ENCODE measurements around the gene CYP27C1. TPM values are rescaled to one million over a fixed set of nuclear protein-coding genes. Genes with fewer than 3 reads are reported as not detected.

The CYP27C1 gene
- total RNA-seq, 1 donor from 2014 or later: not detected

DNA sequence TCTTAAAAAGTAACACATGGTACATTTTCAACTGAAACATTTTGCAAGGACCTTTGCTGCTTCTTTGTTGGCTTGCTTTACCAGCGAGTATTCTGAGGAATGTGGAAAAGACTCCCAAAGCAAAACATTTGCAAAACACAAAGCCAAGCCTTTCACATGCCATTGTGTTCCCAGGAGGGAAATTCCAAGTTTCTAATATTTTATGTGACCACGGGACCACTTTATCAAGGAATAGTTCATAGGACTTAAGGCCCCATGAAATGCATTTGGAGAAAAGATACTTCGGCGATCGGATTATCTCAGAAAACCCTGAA lies 26.2 kb downstream of the CYP27C1 start:
- Histone ChIP-seq H3K27ac (no peak overlapping the region), H3K27me3 (no peaks in the 10 kb centered on the region), H3K9me3 (no peaks in the 10 kb centered on the region), H3K4me3 (no peak overlapping the region), H3K36me3 (no peaks in the 10 kb centered on the region), H3K4me1 (no peaks in the 10 kb centered on the region)
- intact Hi-C loops (cut with DNase I): no loop called here
- DNase-seq: no peak
- TF ChIP-seq, protein P1, sequence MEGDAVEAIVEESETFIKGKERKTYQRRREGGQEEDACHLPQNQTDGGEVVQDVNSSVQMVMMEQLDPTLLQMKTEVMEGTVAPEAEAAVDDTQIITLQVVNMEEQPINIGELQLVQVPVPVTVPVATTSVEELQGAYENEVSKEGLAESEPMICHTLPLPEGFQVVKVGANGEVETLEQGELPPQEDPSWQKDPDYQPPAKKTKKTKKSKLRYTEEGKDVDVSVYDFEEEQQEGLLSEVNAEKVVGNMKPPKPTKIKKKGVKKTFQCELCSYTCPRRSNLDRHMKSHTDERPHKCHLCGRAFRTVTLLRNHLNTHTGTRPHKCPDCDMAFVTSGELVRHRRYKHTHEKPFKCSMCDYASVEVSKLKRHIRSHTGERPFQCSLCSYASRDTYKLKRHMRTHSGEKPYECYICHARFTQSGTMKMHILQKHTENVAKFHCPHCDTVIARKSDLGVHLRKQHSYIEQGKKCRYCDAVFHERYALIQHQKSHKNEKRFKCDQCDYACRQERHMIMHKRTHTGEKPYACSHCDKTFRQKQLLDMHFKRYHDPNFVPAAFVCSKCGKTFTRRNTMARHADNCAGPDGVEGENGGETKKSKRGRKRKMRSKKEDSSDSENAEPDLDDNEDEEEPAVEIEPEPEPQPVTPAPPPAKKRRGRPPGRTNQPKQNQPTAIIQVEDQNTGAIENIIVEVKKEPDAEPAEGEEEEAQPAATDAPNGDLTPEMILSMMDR (IDR thresholded peaks at IDR 0.05): no peak
- ATAC-seq: no peak

DNA sequence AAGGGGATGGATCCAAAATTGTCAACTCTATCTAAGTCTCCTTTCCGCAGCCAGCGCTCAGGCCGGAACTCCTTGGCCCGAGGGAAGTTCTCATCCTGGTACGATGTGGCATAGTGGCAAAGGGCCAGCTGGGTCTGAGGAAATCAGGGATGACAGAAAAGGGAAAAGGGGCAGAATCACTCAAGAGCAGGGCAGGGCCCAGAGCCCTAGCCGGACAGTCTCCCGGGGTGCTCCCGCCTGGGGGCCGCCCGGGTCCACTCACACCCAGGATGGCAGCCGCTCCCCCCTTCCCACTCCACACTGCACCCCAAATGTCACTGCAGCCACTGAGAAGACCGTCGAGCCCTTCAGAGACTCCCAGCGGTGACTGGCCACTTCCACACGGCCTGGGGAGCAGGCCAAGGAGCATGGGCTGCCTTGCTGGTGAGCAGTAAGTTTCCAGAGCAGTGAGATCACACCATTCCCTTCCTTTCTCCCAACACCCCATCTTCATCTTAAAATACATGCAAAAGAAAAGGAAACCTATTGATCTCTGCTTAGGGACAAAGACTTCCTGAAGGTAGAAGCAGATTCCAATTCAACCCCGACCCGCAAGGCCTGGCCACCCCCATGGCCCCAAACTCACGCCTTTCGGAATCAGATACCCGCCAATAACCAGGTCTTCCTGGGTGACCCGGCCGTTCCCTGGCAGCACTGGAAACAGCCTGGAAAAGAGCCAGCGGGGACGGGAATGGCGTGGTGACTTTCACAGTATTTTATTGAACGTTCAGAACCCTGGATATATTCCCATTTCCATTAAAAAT lies 26.7 kb downstream of the CYP27C1 start:
- intact Hi-C loops (cut with DNase I): no loop called here
- no peaks in the 10 kb centered on the region for H3K4me1 ChIP-seq
- no peaks in the 10 kb centered on the region for H3K9me3 ChIP-seq
- DNase-seq (no peak), ATAC-seq (peak; percentile 10)
- TF ChIP-seq, protein P1 (IDR thresholded peaks at IDR 0.05): no peak
- no peaks in the 10 kb centered on the region for H3K27me3 ChIP-seq
- no peaks in the 10 kb centered on the region for H3K36me3 ChIP-seq
- H3K4me3 ChIP-seq: no peak overlapping the region
- H3K27ac ChIP-seq: no peak overlapping the region

DNA sequence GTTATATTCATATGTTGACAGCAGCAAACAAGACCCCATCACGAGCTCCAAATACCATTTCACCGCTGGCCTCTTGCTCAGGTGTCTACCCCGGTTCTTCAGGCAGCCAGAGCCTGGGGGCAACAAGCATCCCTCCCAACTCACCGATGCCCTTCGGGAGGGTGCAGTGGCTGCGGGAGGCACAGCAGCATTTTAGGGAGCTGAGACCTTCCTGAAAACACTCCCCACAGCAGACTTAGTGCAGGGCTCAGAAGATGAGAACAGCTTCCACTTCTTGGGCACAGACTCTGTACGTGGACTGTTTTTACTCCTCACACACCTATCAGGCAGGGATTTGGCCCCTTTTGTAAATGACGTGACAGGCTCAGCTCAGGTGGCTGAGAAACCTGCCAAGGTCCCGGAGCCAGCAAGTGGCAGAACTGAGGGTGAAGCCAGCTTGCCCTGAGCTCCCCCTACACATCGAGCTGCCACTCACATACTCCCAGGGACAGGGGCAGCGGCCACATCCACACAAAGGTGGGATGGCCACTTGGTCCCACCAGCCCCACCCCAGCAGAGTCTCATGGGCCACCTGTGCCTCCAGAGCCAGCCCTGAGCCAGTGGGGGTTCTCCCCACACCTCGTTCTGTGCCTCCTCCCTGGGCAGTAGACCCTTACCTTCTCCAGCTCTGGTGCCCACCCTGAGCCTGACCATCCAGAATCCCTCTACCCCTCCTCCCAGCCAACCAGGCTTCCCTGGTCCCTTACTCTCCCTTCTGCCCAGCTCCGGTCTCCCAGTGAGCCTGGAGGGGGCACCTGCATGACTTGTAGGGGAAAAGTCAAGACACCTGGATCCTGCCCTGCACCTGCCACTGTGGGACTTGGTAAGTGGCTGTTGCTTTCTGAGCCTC lies 28.5 kb downstream of the CYP27C1 start:
- Histone ChIP-seq H3K27ac (no peak overlapping the region), H3K36me3 (no peaks in the 10 kb centered on the region), H3K4me1 (no peaks in the 10 kb centered on the region), H3K4me3 (no peak overlapping the region), H3K27me3 (no peaks in the 10 kb centered on the region), H3K9me3 (no peaks in the 10 kb centered on the region)
- TF ChIP-seq, protein P1 (IDR thresholded peaks at IDR 0.05): no peak
- ATAC-seq: peak; percentile 28
- intact Hi-C loops (cut with DNase I): no loop called here
- DNase-seq: no peak

DNA sequence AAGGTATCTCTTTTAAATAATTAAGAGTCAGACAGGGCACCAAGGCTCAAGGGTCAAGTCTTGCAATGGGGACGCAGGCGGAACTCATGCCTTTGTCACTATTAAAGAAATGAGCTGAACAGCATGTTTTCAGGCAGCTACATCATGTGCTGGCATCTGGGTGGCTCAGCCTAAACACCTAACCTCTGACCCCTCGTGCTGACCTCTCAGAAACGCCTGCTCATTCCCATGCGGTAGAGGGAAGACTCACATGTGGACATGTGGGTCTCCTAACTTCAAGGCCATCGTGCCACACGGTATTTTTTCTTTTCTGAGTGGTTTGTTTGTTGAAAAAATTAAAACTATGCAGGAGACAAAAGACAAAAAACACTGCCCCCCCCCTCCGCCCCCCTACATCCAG lies 31.3 kb downstream of the CYP27C1 start:
- DNase-seq: no peak
- no peak overlapping the region for H3K27ac ChIP-seq
- intact Hi-C loops (cut with DNase I): no loop called here
- no peak overlapping the region for H3K4me3 ChIP-seq
- no peaks in the 10 kb centered on the region for H3K27me3 ChIP-seq
- no peak for ATAC-seq
- H3K9me3 ChIP-seq: no peaks in the 10 kb centered on the region
- H3K4me1 ChIP-seq: no peaks in the 10 kb centered on the region
- TF ChIP-seq, protein P1 (IDR thresholded peaks at IDR 0.05): no peak
- H3K36me3 ChIP-seq: no peaks in the 10 kb centered on the region

DNA sequence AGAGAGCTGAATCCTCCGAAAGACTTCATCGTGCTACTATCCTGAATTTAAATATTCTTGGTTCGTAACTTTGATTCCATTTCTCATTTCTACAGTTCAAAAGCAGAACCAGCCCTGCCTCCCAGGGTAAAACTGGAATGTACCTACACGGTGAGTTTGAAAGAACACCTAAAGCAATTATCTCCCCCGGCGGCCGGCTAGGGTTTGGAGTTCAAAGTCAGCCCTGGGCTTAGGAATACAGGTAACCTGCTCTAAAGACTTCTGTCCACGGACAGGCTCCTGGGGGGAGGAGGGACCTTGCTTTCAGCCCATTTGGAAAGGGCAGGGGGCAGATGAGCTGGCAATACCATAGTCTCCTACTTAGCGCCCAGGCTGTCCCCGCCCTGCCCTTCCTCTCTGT lies 32.3 kb downstream of the CYP27C1 start:
- intact Hi-C loops (cut with DNase I): no loop called here
- H3K27me3 ChIP-seq: no peaks in the 10 kb centered on the region

More for the DNA sequence above, 32.3 kb downstream of the CYP27C1 start:
- H3K4me1 ChIP-seq: no peaks in the 10 kb centered on the region
- no peak overlapping the region for H3K4me3 ChIP-seq
- H3K36me3 ChIP-seq: no peaks in the 10 kb centered on the region
- no peak for DNase-seq
- H3K27ac ChIP-seq: no peak overlapping the region
- H3K9me3 ChIP-seq: no peaks in the 10 kb centered on the region
- ATAC-seq: no peak
- TF ChIP-seq, protein P1 (IDR thresholded peaks at IDR 0.05): no peak
